GM18520 (cell line): ENCODE measurements around the gene XPR1.

Experiments
- ATAC-seq: cut with Tn5 transposase; IDR thresholded peaks from one replicate; pipeline ENCODE4 v1.9.1; 2021; ENCODE audit not compliant: unreplicated experiment

XPR1 gene

GRCh38 chr1:180631766-180632325 lies at the start of gene XPR1:
TSS of gene XPR1 (plus strand) at chr1:180632022. CDS start at chr1:180632202, 180 bp downstream.
- peak; percentile 91 for ATAC-seq

GRCh38 chr1:180584869-180585268 lies 47.0 kb upstream of the XPR1 start:
- ATAC-seq, result no peak

GRCh38 chr1:180585994-180586359 lies 45.8 kb upstream of the XPR1 start:
- ATAC-seq, result no peak

DNA sequence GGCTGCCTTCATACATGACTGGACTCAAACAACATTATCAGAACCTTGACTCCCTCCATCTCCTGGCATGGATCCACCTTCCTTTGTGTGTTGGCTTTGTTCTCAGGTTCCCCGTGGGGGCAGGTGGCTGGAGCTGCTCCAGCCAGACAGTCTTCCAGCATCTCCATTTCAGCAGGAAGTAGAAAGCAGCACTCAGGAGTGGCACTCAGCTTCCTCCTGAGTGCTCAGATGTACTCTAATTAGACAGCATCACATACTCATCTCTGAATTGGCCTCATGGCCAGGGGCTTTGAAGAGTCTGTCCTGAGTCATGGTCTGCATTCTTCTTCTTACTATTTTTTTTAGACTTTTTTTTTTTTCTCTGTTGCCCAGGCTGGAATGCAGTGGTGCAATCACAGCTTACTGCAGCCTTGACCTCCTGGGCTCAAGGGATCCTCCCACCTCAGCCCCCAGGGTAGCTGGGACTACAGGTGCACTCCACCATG lies 45.1 kb upstream of the XPR1 start:
- no peak for ATAC-seq

DNA sequence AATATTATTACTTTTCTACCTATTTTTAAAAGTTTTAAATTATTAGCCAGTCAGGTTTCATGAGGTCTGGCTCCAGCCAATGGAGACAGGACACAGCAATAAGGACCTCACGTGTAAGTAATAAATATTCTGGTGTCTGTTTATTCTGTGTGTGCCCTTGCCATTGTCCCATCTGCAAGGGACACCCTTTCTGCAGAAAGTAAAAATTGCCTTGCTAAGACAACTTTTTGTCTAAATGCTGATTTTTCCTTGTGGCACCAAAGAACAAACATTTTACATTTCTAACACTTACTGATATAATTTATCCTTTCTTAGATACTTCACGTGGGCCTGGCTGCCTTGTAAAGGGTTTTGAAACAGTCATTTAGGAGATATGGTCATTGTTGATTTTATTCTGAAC lies 43.7 kb upstream of the XPR1 start:
- no peak for ATAC-seq

DNA sequence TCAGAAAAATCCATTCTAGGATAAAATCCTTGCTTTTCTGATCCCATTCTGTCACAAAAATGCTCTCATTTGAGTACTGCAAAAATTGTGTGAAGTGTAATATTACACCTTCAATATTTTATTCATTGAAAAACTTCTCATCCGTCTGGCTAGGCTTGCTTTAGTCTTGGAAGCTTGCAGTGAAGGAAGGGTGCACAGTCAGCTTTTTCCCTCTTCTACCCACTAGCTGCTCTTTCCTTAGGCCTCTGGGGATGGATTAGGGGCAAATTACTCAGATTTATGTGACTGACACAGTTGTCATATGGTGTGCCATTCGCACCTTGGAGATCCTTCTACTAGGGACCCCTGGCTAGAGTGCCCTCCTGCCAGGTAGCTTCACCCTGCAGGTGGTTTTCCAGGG lies 40.9 kb upstream of the XPR1 start:
- no peak for ATAC-seq

GRCh38 chr1:180593382-180593781 lies 38.4 kb upstream of the XPR1 start:
- ATAC-seq, result no peak

GRCh38 chr1:180594723-180595122 lies 37.1 kb upstream of the XPR1 start:
- ATAC-seq, result no peak

GRCh38 chr1:180595966-180596365 lies 35.9 kb upstream of the XPR1 start:
- no peak for ATAC-seq

- no peak for ATAC-seq
These were observed 34.3 kb upstream of the XPR1 start for GRCh38 chr1:180597520-180597919.

- ATAC-seq, result no peak
These were observed 33.4 kb upstream of the XPR1 start for GRCh38 chr1:180598333-180598974.

GRCh38 chr1:180600343-180600742 lies 31.5 kb upstream of the XPR1 start:
- ATAC-seq, result no peak

DNA sequence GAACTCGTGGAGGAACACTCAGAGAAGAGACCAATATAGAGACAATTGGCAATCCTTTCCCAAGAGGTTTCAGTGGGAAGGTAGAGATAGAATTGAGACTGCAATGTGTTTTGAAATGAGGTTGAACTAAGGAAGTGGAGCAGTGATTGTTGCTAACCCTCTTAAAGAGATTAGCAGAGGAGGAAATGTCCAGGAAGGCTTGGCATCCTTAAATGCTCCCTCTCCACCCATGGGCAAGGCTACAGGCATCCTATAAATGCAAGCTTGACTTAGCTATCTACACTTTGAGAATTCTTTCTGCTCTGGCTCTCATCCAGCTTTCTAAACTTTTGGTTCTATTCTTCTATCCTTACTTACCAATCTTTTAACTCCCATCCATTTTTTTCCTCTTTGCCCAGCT lies 30.3 kb upstream of the XPR1 start:
- no peak for ATAC-seq

GRCh38 chr1:180603223-180603849 lies 28.5 kb upstream of the XPR1 start:
- ATAC-seq, result no peak

DNA sequence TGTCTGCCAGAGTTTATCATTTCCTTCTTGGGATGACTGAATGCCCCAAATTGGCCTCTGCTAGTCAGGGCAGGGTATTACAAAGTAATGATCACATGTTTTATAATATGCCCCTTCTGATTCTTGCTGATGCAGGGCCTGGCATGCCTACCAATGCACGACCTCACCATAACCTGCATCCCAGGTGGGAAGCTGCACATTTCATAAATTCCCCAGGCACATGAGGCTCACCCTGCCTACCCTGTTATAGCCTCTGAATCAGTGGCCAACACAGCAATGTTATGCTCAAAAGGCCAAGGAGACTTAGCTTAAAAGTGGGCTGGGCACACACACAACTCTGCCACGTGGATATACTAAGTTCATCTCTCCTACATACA lies 28.0 kb upstream of the XPR1 start:
- ATAC-seq, result no peak

DNA sequence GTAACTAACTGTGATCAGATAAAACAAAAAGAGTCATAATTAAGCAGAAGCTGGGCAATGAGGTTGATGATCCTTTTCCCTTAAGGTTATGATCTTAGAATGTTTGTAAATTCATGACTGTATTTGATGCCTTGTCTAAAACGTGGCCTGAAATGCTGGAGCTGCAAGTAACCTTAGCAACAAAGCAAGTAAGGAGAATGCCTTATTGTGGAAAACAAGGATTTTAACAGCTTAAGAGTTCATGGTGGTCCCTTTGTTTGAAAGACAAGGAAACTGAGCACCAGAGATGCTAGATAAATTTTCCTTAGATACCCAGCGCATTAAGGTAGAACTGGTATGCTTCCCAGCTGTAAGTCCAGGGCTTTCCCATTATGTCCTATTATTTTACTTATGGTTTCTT lies 25.7 kb upstream of the XPR1 start:
- ATAC-seq, result no peak

DNA sequence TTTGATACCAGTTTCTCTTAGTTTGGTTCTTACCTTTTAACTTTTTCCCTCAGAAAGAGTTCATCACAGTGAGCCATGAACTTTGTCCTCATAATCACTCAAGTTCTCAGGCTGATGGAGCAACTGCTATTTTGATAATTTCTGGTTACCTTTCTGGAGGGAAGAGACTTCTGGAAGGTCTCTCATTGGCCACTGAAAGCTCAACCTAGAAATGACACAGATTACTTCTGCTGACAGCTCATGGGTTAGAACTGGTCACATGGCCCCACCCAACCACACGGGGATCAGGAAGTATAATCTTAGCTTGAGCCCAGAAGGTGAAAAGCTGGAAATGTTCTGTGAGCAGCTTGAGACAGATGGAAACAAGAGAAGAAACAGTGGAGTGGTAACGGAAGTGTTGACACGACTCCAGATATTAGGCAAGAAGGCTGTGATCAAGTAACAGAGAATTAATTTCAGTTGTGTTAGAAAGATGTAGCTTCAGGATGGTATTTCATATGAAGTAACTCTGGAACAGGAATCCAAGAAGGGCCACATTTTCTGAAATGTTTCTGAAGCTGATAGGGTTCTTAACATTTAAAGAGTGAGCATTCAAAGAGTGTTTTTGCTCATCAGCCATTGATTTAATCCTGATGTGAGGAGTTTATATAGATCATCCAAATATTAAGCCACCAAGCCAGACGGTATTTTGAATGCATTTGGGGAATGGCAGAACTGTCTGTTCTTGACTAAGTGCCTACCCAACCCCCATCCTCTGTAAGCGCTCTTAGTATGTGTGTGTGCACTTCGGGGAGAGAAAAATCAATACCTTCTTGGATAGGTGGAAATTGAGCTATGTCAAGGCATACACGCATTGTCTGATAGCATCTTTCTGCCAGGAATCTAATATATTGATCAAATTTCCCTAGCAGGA lies 21.9 kb upstream of the XPR1 start:
- no peak for ATAC-seq

GRCh38 chr1:180610556-180611015 lies 21.2 kb upstream of the XPR1 start:
- no peak for ATAC-seq

GRCh38 chr1:180611016-180611930 lies 20.5 kb upstream of the XPR1 start:
- no peak for ATAC-seq

- ATAC-seq, result no peak
These were observed 19.2 kb upstream of the XPR1 start for GRCh38 chr1:180612632-180613031.
